Endothelial cell of umbilical vein (primary cell): ENCODE results near the gene DBF4B. TPM values are rescaled to one million over a fixed set of nuclear protein-coding genes. Genes with fewer than 3 reads are reported as not detected.

Experiments used
- BruUV-seq: library from RNA; stranded (reverse); fragments of 400-500 nt; replicated peaks from 2 replicates; lab custom pipeline; 2021; lab: Mats Ljungman, UMichigan
- CTCF ChIA-PET: fragments of 300-600, 350-600 bp; sonication (Branson Sonifier 250); formaldehyde crosslinking; loops from one replicate; lab custom pipeline; 2021; ENCODE audit warnings: antibody characterized with exemption, inconsistent platforms; lab: Charles Lee
- POLR2A ChIA-PET: fragments of 300-600, 350-600 bp; sonication (Branson Sonifier 250); formaldehyde crosslinking; loops from one replicate; lab custom pipeline; 2021; ENCODE audit warnings: antibody characterized with exemption, inconsistent platforms; lab: Charles Lee
- DNase-seq: peaks from one replicate; pipeline ENCODE4 v3.0.0-alpha.2; 2011; ENCODE audit warnings: low read depth, low spot score
- FAIRE-seq: peaks from 2 replicates; lab custom pipeline; 2011; peaks lifted over from hg19 to GRCh38; lab: Jason Lieb, UNC
- H2AFZ ChIP-seq: 2 replicates; pipeline ENCODE4 v1.6.0; 2012; ENCODE audit warnings: low read depth, low read length, control low read depth, inconsistent platforms
- H3K27ac ChIP-seq: 2 replicates; pipeline ENCODE4 v1.5.1; 2011; ENCODE audit warnings: low read depth, mild to moderate bottlenecking, control low read depth, low read length, moderate library complexity; ENCODE audit not compliant: insufficient read depth
- H3K27me3 ChIP-seq, 2 experiments: 2 replicates each; pipeline versions ENCODE4 v1.6.0 to v1.6.1; 2011; ENCODE audit warnings: low read length in 2 of 2, mixed read lengths in 1 of 2; ENCODE audit not compliant: control insufficient read depth in 2 of 2, insufficient read depth in 2 of 2
- H3K36me3 ChIP-seq, 2 experiments: 2 replicates in 1 of 2; 3 replicates in 1 of 2; pipeline ENCODE4 v1.5.1; 2011; ENCODE audit warnings: low read length in 2 of 2, mild to moderate bottlenecking in 1 of 2, moderate library complexity in 1 of 2; ENCODE audit not compliant: control insufficient read depth in 2 of 2, insufficient read depth in 2 of 2; ENCODE audit errors: extremely low read depth in 1 of 2
- H3K4me1 ChIP-seq: 3 replicates; pipeline ENCODE4 v1.5.1; 2011; ENCODE audit warnings: mild to moderate bottlenecking, low read length; ENCODE audit not compliant: control insufficient read depth, insufficient read depth; ENCODE audit errors: extremely low read depth
- H3K4me2 ChIP-seq: 2 replicates; pipeline ENCODE4 v1.6.1; 2011; ENCODE audit warnings: low read length, control low read depth, mixed read lengths; ENCODE audit not compliant: insufficient read depth
- H3K4me3 ChIP-seq, 3 experiments: fragments of 200-600 bp in 1 of 3; sonication (generic), shearing (Covaris generic) in 1 of 3; replicated peaks in 1 of 3; 2 replicates each; pipeline ENCODE4 v1.5.1; 2011 to 2016; ENCODE audit warnings: control low read depth in 3 of 3, low read length in 3 of 3, mild to moderate bottlenecking in 2 of 3, inconsistent platforms in 1 of 3, low read depth in 1 of 3, moderate library complexity in 1 of 3; ENCODE audit not compliant: insufficient read depth in 1 of 3
- H3K79me2 ChIP-seq: 2 replicates; pipeline ENCODE4 v1.6.0; 2012; ENCODE audit warnings: low read length, inconsistent platforms; ENCODE audit not compliant: control insufficient read depth, insufficient read depth
- H3K9ac ChIP-seq: replicated peaks from 2 replicates; pipeline ENCODE3; 2011; ENCODE audit warnings: low read length, control low read depth; ENCODE audit not compliant: insufficient read depth; ENCODE audit errors: extremely low read depth
- H3K9me1 ChIP-seq: replicated peaks from 3 replicates; pipeline ENCODE4 v1.6.0; 2011; ENCODE audit warnings: mild to moderate bottlenecking, low read length; ENCODE audit not compliant: control insufficient read depth, insufficient read depth; ENCODE audit errors: extremely low read depth
- H3K9me3 ChIP-seq: replicated peaks from 2 replicates; pipeline ENCODE4 v1.5.1; 2012; ENCODE audit warnings: low read length, inconsistent platforms; ENCODE audit not compliant: control insufficient read depth, insufficient read depth
- H4K20me1 ChIP-seq: replicated peaks from 2 replicates; pipeline ENCODE3; 2011; ENCODE audit warnings: mild to moderate bottlenecking, low read length; ENCODE audit not compliant: control insufficient read depth, insufficient read depth; ENCODE audit errors: extremely low read depth
- CTCF ChIP-seq, 2 donors: IDR thresholded peaks; 1 replicate in 1 of 2; 2 replicates in 1 of 2; pipeline ENCODE4 v1.5.1; 2011; ENCODE audit warnings: low read length in 2 of 2, mild to moderate bottlenecking in 2 of 2, moderate library complexity in 2 of 2, control low read depth in 1 of 2, inconsistent platforms in 1 of 2, low read depth in 1 of 2; ENCODE audit not compliant: insufficient read depth in 1 of 2; ENCODE audit errors: extremely low read depth in 1 of 2
- EZH2 ChIP-seq: IDR thresholded peaks from 2 replicates; pipeline ENCODE4 v1.6.1; 2012; ENCODE audit warnings: borderline replicate concordance, low read depth, mild to moderate bottlenecking, moderate library complexity, low read length, inconsistent platforms; ENCODE audit not compliant: severe bottlenecking
- FOS ChIP-seq: IDR thresholded peaks from 2 replicates; pipeline ENCODE4 v1.6.1; 2011; ENCODE audit warnings: mild to moderate bottlenecking, low read length, moderate library complexity, borderline replicate concordance; ENCODE audit not compliant: insufficient read depth
- GATA2 ChIP-seq: IDR thresholded peaks from 2 replicates; pipeline ENCODE4 v1.7.0; 2011; ENCODE audit warnings: low read depth, mild to moderate bottlenecking, moderate library complexity, mixed read lengths, low read length; ENCODE audit not compliant: insufficient read length, insufficient read depth
- JUN ChIP-seq: IDR thresholded peaks from 2 replicates; pipeline ENCODE4 v1.6.1; 2011; ENCODE audit warnings: borderline replicate concordance, low read depth; ENCODE audit not compliant: insufficient read length, insufficient read depth
- MYC ChIP-seq: IDR thresholded peaks from one replicate; pipeline ENCODE4 v1.6.1; 2011; ENCODE audit warnings: mild to moderate bottlenecking, low read depth, low read length
- POLR2A ChIP-seq: IDR thresholded peaks from 2 replicates; pipeline ENCODE4 v1.6.1; 2012; ENCODE audit warnings: low read depth, mild to moderate bottlenecking, control low read depth, low read length
- POLR2AphosphoS5 ChIP-seq: IDR thresholded peaks from 2 replicates; pipeline ENCODE4 v1.6.1; 2012; ENCODE audit warnings: low read depth, mild to moderate bottlenecking, control low read depth, low read length, moderate library complexity; ENCODE audit not compliant: insufficient read depth
- dilution Hi-C: fragments of 300-500 bp; cut with MboI; formaldehyde crosslinking; loops from one replicate; pipeline ENCODE4 v1.15.0; 2019; ENCODE audit warnings: low sequenced_read_pairs; ENCODE audit not compliant: extremely low pct_ligation_motif_present
- intact Hi-C: fragments of 100-400 bp; cut with micrococcal nuclease; formaldehyde crosslinking; loops from one replicate; pipeline ENCODE4 v1.10.0; 2022
- polyA plus RNA-seq, 4 experiments: library from polyadenylated mRNA; depleted of rRNA in 3 of 4; stranded (reverse) in 3 of 4; unstranded in 1 of 4; fragments of >200 nt; gene quantifications; 2 replicates each; pipeline versions ENCODE4 v1.2.1 to v1.2.3, GENCODE V29; 2011 to 2012; ENCODE audit warnings: missing spikeins in 1 of 4
- total RNA-seq: library from RNA; stranded (reverse); gene quantifications from 2 replicates; pipeline ENCODE4 v1.2.3, GENCODE V29; 2021
- TF ChIP-seq, protein P1 (sequence below): IDR thresholded peaks from 2 replicates; pipeline ENCODE4 v1.6.1; 2011; ENCODE audit not compliant: insufficient read depth, insufficient read length

The DBF4B gene
- total and polyA plus RNA-seq, 2 donors (not counting 3 experiments of a cell fraction or from before 2014, with no cell fraction given): 12.5 to 26.2 TPM

- CTCF ChIA-PET: interaction anchor here (2.7 kb wide), 1 partner anchor 10 kb away, joined by 7 read pairs; no protein-coding TSS in a partner anchor
- no peak overlapping the region for H2AFZ ChIP-seq
Measured at GRCh38 chr17:44661835-44662234, 46.6 kb upstream of the DBF4B start.

More at GRCh38 chr17:44661835-44662234, 46.6 kb upstream of the DBF4B start:
- H3K9ac ChIP-seq: no peak overlapping the region
- peaks cover 6 to 9% of the 10 kb centered on the region in 2 experiments for H3K27me3 ChIP-seq
- H4K20me1 ChIP-seq: no peaks in the 10 kb centered on the region
- H3K27ac ChIP-seq: no peak overlapping the region
- intact Hi-C loops (no loop called here), dilution Hi-C loops (no loop called here)
- H3K4me1 ChIP-seq: no peaks in the 10 kb centered on the region
- no peak for FAIRE-seq
- no peaks in the 10 kb centered on the region for H3K9me3 ChIP-seq
- no peak overlapping the region for H3K4me2 ChIP-seq
- TF ChIP-seq GATA2: no peak
- no peak for TF ChIP-seq EZH2
- TF ChIP-seq CTCF (IDR thresholded peaks at IDR 0.05; ENCODE audit: extremely low read depth in 1 of 2, insufficient read depth in 1 of 2, low read depth in 1 of 2, low read length in 2 of 2): no peak
- TF ChIP-seq JUN: no peak
- TF ChIP-seq POLR2AphosphoS5: no peak
- TF ChIP-seq POLR2A: no peak
- no peak for TF ChIP-seq FOS
- no peak for TF ChIP-seq MYC
- TF ChIP-seq, protein P1, sequence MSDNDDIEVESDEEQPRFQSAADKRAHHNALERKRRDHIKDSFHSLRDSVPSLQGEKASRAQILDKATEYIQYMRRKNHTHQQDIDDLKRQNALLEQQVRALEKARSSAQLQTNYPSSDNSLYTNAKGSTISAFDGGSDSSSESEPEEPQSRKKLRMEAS: no peak
- no peak for DNase-seq
- no peaks in the 10 kb centered on the region for H3K36me3 ChIP-seq
- no peaks in the 10 kb centered on the region for H3K9me1 ChIP-seq
- POLR2A ChIA-PET: no interaction called here
- no peaks in the 10 kb centered on the region for H3K79me2 ChIP-seq
- no peak overlapping the region for H3K4me3 ChIP-seq
- no TSS peak for BruUV-seq
